Hippocampal formation (tissue), 2 donors: ENCODE results near the gene CRADD.
A peak's percentile ranks its signal among the peaks of the same experiment; 100 is the strongest.
"Not testable (repeated sequence)": the region's sequence is repeated elsewhere in the genome, so short reads cannot be mapped to it uniquely, and the experiment has no call there.

ENCODE experiments used
- DNase-seq, 2 donors: peaks; one replicate each; lab custom pipeline; 2025; lab: John Stamatoyannopoulos, UW

CRADD gene

GRCh38 chr12:93737457-93738198, 60.5 kb downstream of the CRADD start:
- DNase-seq = no peak

GRCh38 chr12:93738199-93739058, 61.3 kb downstream of the CRADD start:
- DNase-seq = no peak

- DNase-seq = no peak
Observed at GRCh38 chr12:93740751-93741150, 63.6 kb downstream of the CRADD start.

GRCh38 chr12:93741659-93742109, 64.5 kb downstream of the CRADD start:
- DNase-seq = peak in 1 of 2 donors; percentile 43

GRCh38 chr12:93742110-93742934, 65.1 kb downstream of the CRADD start:
- DNase-seq = peak; percentile 66 to 76

- no peak for DNase-seq
Observed at GRCh38 chr12:93743229-93743998, 66.2 kb downstream of the CRADD start.

GRCh38 chr12:93743999-93744689, 67.0 kb downstream of the CRADD start:
- DNase-seq = no peak

GRCh38 chr12:93745286-93745685, 68.1 kb downstream of the CRADD start:
- DNase-seq = no peak

GRCh38 chr12:93746572-93747168, 69.5 kb downstream of the CRADD start:
- no peak for DNase-seq

GRCh38 chr12:93748672-93749383, 71.7 kb downstream of the CRADD start:
- no peak for DNase-seq

- no peak for DNase-seq
Observed at GRCh38 chr12:93749515-93749914, 72.3 kb downstream of the CRADD start.

- no peak for DNase-seq
Observed at GRCh38 chr12:93750056-93750455, 72.9 kb downstream of the CRADD start.

GRCh38 chr12:93751864-93752610, 74.9 kb downstream of the CRADD start:
- DNase-seq = no peak

GRCh38 chr12:93753285-93753684, 76.1 kb downstream of the CRADD start:
- DNase-seq = no peak

- DNase-seq = no peak
Observed at GRCh38 chr12:93753838-93754429, 76.8 kb downstream of the CRADD start.

GRCh38 chr12:93754859-93755258, 77.7 kb downstream of the CRADD start:
- DNase-seq = not testable (repeated sequence)

- no peak for DNase-seq
Observed at GRCh38 chr12:93756288-93756687, 79.1 kb downstream of the CRADD start.
